DMS114 treated with DMSO at 0.1 percent for 48 hours (cell line): Measurements from ENCODE around the gene MAST3.

ENCODE experiments used
- DNase-seq: peaks from one replicate; lab custom pipeline; 2025; ENCODE audit not compliant: unreplicated experiment; lab: John Stamatoyannopoulos, UW

Gene MAST3

DNA sequence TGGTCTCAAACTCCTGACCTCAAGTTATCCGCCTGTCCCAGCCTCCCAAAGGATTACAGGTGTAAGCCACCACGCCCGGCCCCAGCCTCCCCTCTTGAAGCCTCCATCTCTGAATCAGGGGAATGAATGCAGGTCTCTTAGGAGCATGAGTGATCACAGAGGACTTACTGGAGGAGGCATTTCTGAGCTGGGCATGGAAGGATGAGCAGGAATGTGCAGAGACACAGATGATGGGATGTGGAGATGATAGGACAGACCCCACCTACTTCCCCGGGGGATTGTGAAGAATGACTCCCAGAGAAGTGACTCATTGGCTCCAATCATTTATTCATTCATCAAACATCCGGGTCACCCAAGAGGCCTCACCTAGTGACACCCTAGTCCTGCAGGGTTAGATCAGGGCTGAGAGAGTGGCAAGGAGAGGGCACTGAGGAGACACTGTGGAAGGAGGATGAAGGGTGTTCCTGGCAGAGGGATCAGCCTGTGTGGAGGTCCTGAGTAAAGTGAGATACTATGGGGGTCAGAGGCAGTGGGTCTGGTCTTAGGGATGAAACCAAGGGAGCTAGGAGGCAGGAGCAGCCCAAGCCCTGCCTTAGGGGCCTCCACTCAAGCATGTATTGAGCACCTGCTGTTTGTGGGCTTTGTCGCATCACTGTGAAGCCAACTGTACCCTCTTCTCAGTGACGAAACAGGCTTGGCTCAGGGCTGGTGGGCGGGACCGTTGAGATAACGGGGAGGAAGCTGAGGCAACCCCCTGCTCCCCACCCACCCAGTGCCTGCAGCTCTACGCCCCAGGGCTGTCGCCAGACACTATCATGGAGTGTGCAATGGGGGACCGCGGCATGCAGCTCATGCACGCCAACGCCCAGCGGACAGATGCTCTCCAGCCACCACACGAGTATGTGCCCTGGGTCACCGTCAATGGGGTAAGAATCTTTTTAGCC is 79.1 kb downstream of the MAST3 start:
- DNase-seq: no peak

- no peak for DNase-seq
Measured at GRCh38 chr19:18179957-18180356, 82.4 kb downstream of the MAST3 start.

GRCh38 chr19:18183529-18183928 is 86.0 kb downstream of the MAST3 start:
- no peak for DNase-seq

GRCh38 chr19:18185538-18185937 is 88.0 kb downstream of the MAST3 start:
- DNase-seq: no peak

DNA sequence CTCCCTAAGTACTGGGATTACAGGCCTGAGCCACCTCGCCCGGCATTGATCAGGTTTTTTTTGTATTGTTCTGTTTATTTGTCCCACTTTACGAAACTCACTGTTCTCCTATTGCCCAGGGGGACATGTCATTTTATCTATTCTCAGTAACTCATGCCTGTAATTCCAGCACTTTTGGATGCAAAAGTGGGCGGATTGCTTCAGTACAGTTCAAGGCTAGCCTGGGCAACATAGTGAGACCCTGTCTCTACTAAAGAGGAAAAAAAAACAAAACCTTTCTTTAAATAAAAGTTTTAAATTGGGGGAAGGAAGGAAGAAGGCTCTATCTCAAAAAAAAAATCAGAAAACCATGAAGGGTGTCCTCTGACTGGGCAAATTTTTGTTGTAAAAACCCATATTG is 92.7 kb downstream of the MAST3 start:
- no peak for DNase-seq

GRCh38 chr19:18191640-18192062 is 94.1 kb downstream of the MAST3 start:
- DNase-seq: no peak

- peak; percentile 100 for DNase-seq
Measured at GRCh38 chr19:18192673-18193387, 95.3 kb downstream of the MAST3 start, which contains the start of gene MPV17L2. Gene MPV17L2, plus strand, starts transcription at chr19:18193218. Its CDS starts 64 bp downstream, at chr19:18193282.

GRCh38 chr19:18193388-18194180 is 96.0 kb downstream of the MAST3 start:
- no peak for DNase-seq

GRCh38 chr19:18194181-18194530 is 96.6 kb downstream of the MAST3 start:
- no peak for DNase-seq

- DNase-seq: no peak
Measured at GRCh38 chr19:18194554-18195238, 97.1 kb downstream of the MAST3 start.

GRCh38 chr19:18196511-18196845 is 98.9 kb downstream of the MAST3 start:
- DNase-seq: no peak

DNA sequence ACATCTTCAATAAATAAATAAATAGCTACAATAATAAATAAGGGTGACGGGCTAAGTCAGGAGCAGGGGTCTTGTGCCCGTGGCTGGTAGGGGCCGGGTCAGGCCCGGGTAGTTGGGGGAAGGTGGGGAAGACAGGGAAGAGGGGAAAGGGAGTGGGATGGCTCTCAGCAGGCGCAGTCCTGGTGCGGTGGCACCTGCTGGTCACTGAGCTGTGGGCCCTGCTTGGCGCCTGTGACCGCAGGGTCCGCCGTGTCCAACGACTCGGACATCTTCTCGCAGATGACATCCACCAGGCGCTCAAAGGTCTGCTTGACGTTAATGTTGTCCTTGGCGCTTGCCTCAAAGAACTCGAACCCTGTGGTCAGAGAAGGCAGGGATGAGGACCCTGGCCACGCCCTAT is 99.7 kb downstream of the MAST3 start:
- no peak for DNase-seq

DNA sequence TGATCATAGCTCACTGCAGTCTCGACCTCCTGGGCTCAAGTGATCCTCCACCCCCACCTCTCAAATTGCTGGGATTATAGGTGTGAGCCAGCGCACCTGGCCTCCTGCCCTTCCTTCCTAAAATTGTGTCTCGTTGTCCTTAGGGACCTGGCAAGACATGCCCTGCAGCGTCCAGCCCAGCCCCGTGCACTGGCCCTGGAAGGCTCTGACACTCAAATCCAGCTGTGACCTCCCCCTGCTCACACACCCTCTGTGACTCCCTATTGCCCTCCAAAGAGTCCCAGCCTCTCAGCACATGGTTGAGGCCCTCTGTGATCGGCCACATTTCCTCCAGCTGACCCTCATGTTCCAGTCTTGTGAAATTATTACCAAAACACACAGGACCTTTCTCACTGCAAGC is 100.4 kb downstream of the MAST3 start:
- no peak for DNase-seq

- DNase-seq: no peak
Measured at GRCh38 chr19:18198374-18198773, 100.8 kb downstream of the MAST3 start.
